Measurements from ENCODE around the gene LPCAT1.
"Not testable (repeated sequence)": the region's sequence is repeated elsewhere in the genome, so short reads cannot be mapped to it uniquely, and the experiment has no call there.

Gene LPCAT1

DNA sequence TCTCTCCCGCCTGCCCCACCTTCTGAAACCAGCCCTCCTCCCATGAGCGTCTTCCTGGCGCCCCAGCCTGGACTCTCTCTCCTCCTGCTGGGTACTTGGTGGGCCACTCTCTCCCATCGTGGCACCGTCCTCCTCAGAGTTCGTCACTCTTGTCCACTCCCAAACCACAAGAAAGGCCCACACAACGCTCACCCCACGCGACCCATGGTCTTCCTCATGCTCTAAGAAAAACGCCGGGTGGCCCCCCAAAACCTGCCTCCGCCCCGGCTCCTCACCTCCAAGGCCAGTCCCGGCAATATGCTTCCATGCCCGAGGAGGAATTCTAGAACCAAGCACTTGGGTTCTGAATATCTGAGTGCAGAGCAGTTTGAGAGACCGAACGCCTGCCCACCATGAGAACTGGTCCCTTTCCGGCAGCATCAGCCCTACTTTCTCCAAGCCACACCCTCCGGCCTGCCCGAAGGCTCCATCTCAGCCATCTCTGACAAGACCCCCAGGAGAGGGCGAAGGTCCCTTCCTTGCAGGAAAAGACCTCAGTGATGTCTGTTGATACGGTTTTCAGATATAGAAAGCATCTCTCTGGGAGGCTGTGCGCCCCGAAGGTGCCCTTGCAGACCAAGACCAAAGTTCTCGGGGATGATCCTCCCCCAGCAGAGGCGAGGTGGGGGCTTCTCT, 93.5 kb downstream of the LPCAT1 start:
- Mint-ChIP-seq H3K36me3 (peaks cover 7% of the 10 kb centered on the region), H3K27ac (no peak overlapping the region), H3K9me3 (peaks cover 28% of the 10 kb centered on the region), H3K27me3 (peaks cover 31% of the 10 kb centered on the region), H3K4me3 (no peak overlapping the region), H3K4me1 (no peaks in the 10 kb centered on the region)
- no peak for ATAC-seq

GRCh38 chr5:1429496-1429895, 94.3 kb downstream of the LPCAT1 start:
- Mint-ChIP-seq H3K27me3 (peaks cover 38% of the 10 kb centered on the region), H3K4me1 (no peaks in the 10 kb centered on the region), H3K27ac (no peak overlapping the region), H3K4me3 (no peak overlapping the region), H3K36me3 (peaks cover 7% of the 10 kb centered on the region), H3K9me3 (peaks cover 31% of the 10 kb centered on the region)
- no peak for ATAC-seq

DNA sequence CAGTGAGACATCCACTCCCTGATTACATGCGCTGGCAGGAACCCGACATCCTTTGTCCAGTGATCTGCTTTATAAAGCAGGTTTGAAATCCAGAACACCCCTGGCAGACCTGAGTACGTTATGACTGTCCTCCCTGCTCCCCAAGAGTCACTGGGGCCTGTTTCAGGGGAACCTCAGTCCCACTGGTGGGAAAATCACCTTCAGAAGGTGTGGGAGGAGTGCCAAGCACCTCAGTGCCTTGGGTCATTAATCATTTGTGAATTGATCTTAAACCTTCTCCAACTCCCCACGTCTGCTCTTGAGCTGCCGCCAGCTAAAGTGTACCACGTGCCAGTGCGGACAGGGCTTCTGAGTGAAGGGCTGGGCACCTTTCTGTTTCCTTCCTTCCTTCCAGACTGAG, 94.7 kb downstream of the LPCAT1 start:
- no peak overlapping the region for H3K27ac Mint-ChIP-seq
- H3K4me1 Mint-ChIP-seq: no peaks in the 10 kb centered on the region
- H3K9me3 Mint-ChIP-seq: peaks cover 31% of the 10 kb centered on the region
- peaks cover 7% of the 10 kb centered on the region for H3K36me3 Mint-ChIP-seq
- ATAC-seq: no peak
- H3K4me3 Mint-ChIP-seq: no peak overlapping the region
- peaks cover 42% of the 10 kb centered on the region for H3K27me3 Mint-ChIP-seq

DNA sequence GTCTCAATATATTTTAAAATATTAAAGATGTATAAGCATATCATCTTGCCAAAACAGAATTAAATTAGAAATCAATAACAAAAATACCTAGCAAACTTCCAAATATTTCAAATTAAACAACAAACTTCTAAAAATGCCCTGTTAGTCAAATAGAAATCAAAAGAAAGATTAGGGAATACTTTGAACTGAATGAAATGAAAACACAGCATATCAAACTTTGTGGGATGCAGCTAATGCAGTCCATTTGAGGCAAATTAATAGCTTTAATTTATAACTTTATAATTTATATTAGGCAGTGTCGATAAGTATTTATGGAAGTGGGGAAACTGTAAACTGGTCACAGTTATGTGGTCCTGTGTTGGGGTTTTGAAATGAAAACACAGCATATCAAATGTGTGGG, 95.7 kb downstream of the LPCAT1 start:
- peaks cover 7% of the 10 kb centered on the region for H3K36me3 Mint-ChIP-seq
- no peak for ATAC-seq
- H3K9me3 Mint-ChIP-seq: peaks cover 25% of the 10 kb centered on the region
- no peaks in the 10 kb centered on the region for H3K4me1 Mint-ChIP-seq
- no peak overlapping the region for H3K27ac Mint-ChIP-seq
- H3K27me3 Mint-ChIP-seq: peaks cover 36% of the 10 kb centered on the region
- no peak overlapping the region for H3K4me3 Mint-ChIP-seq

- H3K27ac Mint-ChIP-seq: no peak overlapping the region
- no peaks in the 10 kb centered on the region for H3K36me3 Mint-ChIP-seq
- H3K27me3 Mint-ChIP-seq: peaks cover 24% of the 10 kb centered on the region
- H3K4me3 Mint-ChIP-seq: no peak overlapping the region
- H3K9me3 Mint-ChIP-seq: peaks cover 21% of the 10 kb centered on the region
- no peaks in the 10 kb centered on the region for H3K4me1 Mint-ChIP-seq
- ATAC-seq: no peak
Observed at GRCh38 chr5:1424716-1425115, 99.0 kb downstream of the LPCAT1 start.

DNA sequence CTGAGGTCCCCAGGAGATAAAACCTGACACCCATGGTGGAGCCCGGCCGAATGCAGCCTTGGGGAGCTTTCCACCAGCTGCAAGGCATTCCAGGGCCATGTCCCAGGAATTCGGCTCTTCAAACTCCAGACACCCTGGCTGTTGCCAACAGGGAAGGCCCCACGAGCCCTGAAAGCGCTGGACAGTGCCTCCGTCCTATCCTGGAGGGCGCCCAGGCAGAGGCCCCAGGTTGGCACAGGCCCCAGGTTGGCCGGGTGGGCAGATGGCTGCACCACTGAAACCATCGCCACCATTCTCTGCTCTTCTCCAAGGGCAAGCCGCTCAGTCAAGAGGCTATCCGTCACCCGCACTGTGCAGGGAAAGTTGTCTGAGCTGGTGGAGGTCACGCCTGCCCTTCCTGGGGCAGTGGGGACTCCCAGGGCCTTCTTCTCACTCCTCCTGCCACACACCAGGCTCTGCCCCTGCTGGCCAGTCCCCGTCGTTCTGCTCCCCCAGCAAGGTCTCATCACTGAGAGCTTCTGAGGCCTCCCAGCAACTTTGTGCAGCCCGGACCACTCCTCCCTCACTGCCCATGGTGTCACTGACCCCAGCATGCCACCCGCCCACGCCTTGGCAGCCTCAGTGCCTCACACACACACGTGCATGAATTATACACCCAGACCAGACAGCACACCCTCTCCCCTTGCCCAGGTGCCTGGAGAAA, 99.7 kb downstream of the LPCAT1 start:
- Mint-ChIP-seq H3K4me1 (no peaks in the 10 kb centered on the region), H3K27me3 (peaks cover 28% of the 10 kb centered on the region), H3K4me3 (no peak overlapping the region), H3K9me3 (peaks cover 17% of the 10 kb centered on the region), H3K27ac (no peak overlapping the region), H3K36me3 (no peaks in the 10 kb centered on the region)
- ATAC-seq: no peak

DNA sequence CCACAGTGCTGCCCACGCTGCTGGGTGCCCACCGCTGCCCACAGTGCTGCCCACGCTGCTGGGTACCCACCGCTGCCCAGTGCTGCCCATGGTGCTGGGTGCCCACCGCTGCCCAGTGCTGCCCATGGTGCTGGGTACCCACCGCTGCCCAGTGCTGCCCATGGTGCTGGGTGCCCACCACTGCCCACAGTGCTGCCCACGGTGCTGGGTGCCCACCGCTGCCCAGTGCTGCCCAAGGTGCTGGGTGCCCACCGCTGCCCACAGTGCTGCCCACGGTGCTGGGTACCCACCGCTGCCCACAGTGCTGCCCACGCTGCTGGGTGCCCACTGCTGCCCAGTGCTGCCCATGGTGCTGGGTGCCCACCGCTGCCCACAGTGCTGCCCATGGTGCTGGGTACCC, 101.2 kb downstream of the LPCAT1 start:
- not testable (repeated sequence) for ATAC-seq, H3K4me3 Mint-ChIP-seq, H3K27ac Mint-ChIP-seq, H3K36me3 Mint-ChIP-seq, H3K4me1 Mint-ChIP-seq
- Mint-ChIP-seq H3K9me3 (peaks cover 27% of the 10 kb centered on the region), H3K27me3 (peaks cover 28% of the 10 kb centered on the region)

GRCh38 chr5:1421521-1422341, 102.0 kb downstream of the LPCAT1 start:
- ATAC-seq: no peak
- no peak overlapping the region for H3K27ac Mint-ChIP-seq

DNA sequence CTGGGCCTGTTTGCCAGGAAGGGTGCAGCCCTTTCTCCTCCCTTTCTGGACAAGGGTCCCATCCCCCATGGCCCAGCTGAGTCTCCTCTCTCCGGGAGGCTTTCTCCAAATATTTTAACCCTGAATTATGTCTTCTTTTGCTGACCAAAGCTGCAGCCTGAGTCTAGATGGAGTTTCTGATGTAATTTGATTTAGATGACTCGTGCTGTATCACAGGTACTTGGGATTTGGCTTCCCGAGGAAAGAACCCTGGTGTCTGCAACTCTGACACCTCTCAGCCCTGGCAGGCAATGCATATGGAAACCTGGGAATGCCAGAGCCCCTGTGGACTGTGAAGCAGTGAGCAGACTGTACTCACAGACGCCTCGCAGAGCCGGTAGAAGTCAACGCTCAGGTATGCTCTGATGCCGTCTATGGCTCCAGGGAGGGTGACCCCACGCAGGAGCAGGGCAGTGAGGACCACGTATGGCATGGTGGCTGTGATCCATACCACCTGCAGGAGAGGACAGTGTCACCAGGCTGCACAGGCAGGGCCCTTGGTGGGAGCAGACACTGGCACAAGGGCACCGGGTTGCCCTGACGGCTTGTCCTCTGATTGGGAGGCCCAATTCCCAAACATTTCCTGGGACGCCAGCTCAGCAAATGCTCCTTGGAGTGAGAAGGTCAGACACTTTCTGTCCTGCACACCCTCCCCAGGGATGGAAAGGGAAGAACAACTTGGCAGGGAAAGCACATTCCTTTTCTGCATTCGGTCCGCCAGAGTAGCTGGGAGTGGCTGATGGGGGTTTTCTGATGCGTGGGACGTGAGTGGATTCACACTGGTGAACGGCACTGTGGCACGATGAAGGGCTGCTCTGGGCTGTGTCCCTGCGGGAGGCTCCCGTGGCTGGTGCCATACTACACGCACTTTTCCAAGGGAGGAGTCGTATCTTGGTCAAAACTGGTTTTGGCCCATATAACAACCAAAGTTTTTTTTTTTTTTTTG, 103.3 kb downstream of the LPCAT1 start:
- Mint-ChIP-seq H3K27me3 (peaks cover 28% of the 10 kb centered on the region), H3K9me3 (peaks cover 17% of the 10 kb centered on the region)
- ATAC-seq: no peak

More at GRCh38 chr5:1421521-1422341, 102.0 kb downstream of the LPCAT1 start:
- H3K4me1 Mint-ChIP-seq: no peaks in the 10 kb centered on the region
- no peaks in the 10 kb centered on the region for H3K36me3 Mint-ChIP-seq
- peaks cover 22% of the 10 kb centered on the region for H3K9me3 Mint-ChIP-seq
- H3K27me3 Mint-ChIP-seq: peaks cover 28% of the 10 kb centered on the region
- no peak overlapping the region for H3K4me3 Mint-ChIP-seq

GRCh38 chr5:1419476-1420210, 104.1 kb downstream of the LPCAT1 start:
- ATAC-seq: no peak
- H3K4me1 Mint-ChIP-seq: no peaks in the 10 kb centered on the region
- H3K4me3 Mint-ChIP-seq: no peak overlapping the region
- peaks cover 23% of the 10 kb centered on the region for H3K27me3 Mint-ChIP-seq
- peaks cover 11% of the 10 kb centered on the region for H3K9me3 Mint-ChIP-seq
- H3K36me3 Mint-ChIP-seq: no peaks in the 10 kb centered on the region
- no peak overlapping the region for H3K27ac Mint-ChIP-seq

More for the DNA sequence above, 103.3 kb downstream of the LPCAT1 start:
- Mint-ChIP-seq H3K27ac (no peak overlapping the region), H3K4me3 (no peak overlapping the region), H3K36me3 (no peaks in the 10 kb centered on the region), H3K4me1 (no peaks in the 10 kb centered on the region)

- Mint-ChIP-seq H3K27me3 (peaks cover 15% of the 10 kb centered on the region), H3K4me3 (no peak overlapping the region), H3K27ac (no peak overlapping the region), H3K36me3 (no peaks in the 10 kb centered on the region), H3K4me1 (no peaks in the 10 kb centered on the region), H3K9me3 (peaks cover 11% of the 10 kb centered on the region)
- ATAC-seq: no peak
Observed at GRCh38 chr5:1418921-1419280, 104.9 kb downstream of the LPCAT1 start.

GRCh38 chr5:1418238-1418920, 105.4 kb downstream of the LPCAT1 start:
- Mint-ChIP-seq H3K36me3 (no peaks in the 10 kb centered on the region), H3K27ac (no peak overlapping the region), H3K9me3 (peaks cover 11% of the 10 kb centered on the region), H3K4me1 (no peaks in the 10 kb centered on the region), H3K27me3 (peaks cover 13% of the 10 kb centered on the region), H3K4me3 (no peak overlapping the region)
- ATAC-seq: no peak

GRCh38 chr5:1417586-1418225, 106.1 kb downstream of the LPCAT1 start:
- Mint-ChIP-seq H3K9me3 (peaks cover 11% of the 10 kb centered on the region), H3K27ac (no peak overlapping the region), H3K36me3 (no peaks in the 10 kb centered on the region), H3K27me3 (peaks cover 13% of the 10 kb centered on the region), H3K4me1 (no peaks in the 10 kb centered on the region), H3K4me3 (no peak overlapping the region)
- ATAC-seq: no peak
